NCI-H82 treated with DMSO at 0.1 percent for 48 hours (cell line): ENCODE measurements around the gene NUP43.
"Not testable (repeated sequence)": the region's sequence is repeated elsewhere in the genome, so short reads cannot be mapped to it uniquely, and the experiment has no call there.

Experiments used
- DNase-seq: peaks from one replicate; lab custom pipeline; 2025; ENCODE audit not compliant: unreplicated experiment; lab: John Stamatoyannopoulos, UW

Gene NUP43

GRCh38 chr6:149749594-149750135, 3.3 kb upstream of the NUP43 start, which contains the start of gene PCMT1:
Gene PCMT1, plus strand, starts transcription at chr6:149749741. Its CDS starts 161 bp downstream, at chr6:149749902.
- peak; percentile 58 for DNase-seq

DNA sequence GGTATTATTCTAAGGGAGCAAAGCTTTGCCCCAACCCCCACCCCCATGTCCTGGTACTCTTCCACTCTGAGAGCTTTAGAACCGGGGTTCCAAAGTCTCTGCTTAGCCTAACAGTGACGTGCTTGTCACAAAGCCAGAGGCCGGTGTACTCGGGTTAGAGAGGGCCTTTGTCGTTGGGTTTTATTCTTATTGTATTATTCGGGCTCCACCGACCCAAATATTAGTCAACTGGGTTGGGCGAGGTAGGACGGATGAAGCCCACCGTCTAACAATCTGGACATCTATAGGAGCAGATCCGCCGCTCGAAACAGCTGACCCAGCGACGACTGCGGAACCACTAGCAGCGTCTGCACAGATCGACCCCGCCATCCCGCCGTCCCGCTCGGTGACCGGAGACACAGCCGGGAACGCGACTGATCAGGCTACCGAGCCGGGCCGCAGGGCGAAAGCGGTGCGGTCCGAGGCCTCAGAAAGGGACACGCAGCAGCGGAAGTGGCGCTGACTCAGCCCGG, 2.8 kb upstream of the NUP43 start:
- not testable (repeated sequence) for DNase-seq

DNA sequence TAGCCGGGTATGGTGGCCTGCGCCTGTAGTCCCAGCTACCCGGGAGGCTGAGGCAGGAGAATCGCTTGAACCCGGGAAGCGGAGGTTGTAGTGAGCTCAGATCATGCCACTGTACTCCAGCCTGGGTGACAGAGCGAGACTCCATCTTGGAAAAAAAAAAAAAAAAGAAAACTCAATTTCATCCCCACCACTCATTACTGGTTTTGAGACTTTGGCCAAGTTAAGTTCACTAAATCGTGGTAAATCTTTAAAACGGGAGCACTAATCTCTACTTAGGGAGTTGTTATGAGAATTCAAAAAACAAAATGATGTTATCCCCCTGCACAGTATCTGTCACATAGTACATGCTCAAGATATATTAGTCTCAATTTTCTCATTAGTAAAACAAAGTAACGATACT, 1.1 kb downstream of the NUP43 start:
- DNase-seq: not testable (repeated sequence)

DNA sequence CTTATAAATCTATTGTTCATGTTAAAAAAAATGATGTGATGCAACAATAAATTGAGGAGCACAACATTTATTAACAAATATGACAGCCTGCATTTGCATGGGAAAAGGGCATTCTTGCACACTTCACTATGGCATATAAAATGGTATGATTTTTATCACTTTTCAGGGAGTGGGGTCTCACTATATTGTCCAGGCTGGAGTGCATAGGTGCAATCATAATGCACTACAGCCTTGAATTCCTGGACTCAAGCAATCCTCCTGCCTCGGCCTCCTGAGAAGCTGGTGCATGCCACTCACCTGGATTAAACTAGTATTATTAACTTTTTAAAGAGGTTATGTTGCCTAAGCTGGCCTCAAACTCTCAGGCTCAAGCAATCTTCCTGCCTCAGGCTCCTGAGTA, 11.4 kb downstream of the NUP43 start:
- no peak for DNase-seq

DNA sequence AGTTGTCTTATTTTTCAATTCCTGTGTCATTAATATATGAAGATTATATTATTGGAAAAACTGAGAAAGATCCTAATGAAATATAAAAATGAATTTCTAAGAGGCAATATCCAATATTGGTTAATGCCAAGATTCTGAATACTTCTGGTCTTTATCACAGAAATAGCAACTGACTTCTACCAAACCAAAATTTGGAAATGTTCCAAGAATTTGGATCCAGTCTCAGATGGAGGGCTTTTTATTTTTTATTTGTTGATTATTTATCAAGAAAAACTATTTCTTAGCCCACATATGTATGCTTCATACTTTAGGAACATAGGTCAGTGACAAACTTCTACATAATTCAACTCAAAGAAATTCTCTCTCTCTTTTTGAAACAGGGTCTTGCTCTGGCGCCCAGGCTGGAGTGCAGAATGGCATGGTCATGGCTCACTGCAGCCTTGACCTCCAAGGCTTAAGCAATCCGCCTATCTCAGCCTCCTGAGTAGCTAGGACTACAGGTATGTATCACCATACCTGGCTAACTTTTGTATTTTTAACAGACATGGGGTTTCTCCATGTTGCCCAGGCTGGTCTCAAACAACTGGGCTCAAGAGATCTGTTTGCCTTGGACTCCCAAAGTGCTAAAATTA, 13.1 kb downstream of the NUP43 start:
- DNase-seq: no peak

DNA sequence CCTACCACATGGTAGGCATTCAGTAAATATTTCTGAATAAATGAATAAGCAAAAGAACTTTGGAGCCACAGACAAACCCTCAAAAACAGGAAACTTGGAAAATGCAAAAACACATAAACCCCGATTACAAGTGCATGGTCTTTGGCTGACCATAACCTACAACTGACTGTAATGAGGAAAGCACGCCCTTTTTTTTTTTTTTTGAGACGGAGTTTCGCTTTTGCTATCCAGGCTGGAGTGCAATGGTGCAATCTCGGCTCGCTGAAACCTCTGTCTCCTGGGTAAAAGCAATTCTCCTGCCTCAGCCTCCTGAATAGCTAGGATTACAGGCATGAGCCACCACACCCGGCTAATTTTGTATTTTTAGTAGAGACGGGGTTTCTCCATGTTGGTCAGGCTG, 16.5 kb downstream of the NUP43 start:
- DNase-seq: no peak

DNA sequence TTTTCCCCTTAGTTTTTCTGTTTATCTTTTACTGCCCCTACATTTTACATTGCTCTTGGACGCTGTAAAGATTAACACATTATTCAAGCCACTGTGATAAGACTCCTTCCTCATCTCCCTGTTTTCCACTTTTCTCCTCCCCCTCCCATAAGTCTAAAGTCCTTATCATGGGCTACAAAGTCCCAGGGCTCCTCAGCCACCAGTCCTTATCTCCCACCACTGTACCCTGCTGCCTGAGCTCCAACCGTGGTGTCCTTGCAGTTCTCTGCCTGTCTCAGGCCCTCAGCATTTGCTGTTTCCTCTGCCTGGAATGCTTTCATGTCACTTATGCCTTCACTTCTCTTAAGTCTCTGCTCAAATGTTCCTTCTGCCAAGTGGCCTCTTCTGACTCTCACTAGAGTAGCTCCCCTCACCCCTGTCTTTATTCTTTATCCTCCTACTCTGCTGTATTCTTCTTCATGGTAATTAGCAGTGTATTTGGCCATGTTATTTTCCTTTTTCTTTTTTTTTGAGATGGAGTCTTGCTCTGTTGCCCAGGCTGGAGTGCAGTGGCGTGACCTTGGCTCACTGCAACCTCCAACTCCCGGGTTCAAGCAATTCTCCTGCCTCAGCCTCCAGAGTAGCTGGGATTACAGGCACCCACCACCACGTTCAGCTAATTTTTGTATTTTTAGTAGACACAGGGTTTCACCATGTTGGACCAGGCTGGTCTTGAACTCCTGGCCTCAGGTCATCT, 17.7 kb downstream of the NUP43 start:
- DNase-seq: no peak

GRCh38 chr6:149727793-149728498, 18.4 kb downstream of the NUP43 start:
- DNase-seq: no peak

DNA sequence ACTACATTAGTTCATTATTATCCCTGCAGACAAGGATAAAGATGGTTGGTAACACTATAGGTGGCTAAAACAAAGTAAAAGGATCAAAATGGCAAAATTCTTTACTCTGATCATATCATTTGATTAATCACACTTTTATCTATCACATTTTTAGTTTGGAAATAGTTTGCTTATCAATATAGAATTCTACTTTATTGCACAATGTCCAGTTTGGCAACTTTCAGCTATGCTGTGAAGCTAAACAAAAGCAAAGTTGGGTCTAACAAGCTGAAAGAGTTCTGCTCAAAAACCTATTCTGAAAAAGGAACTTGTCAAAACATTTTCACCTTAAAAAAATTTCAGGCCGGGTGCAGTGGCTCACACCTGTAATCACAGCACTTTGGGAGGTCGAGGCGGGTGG, 20.5 kb downstream of the NUP43 start:
- DNase-seq: no peak

GRCh38 chr6:149723771-149724417, 22.4 kb downstream of the NUP43 start:
- peak; percentile 17 for DNase-seq

GRCh38 chr6:149723262-149723661, 23.1 kb downstream of the NUP43 start:
- no peak for DNase-seq

DNA sequence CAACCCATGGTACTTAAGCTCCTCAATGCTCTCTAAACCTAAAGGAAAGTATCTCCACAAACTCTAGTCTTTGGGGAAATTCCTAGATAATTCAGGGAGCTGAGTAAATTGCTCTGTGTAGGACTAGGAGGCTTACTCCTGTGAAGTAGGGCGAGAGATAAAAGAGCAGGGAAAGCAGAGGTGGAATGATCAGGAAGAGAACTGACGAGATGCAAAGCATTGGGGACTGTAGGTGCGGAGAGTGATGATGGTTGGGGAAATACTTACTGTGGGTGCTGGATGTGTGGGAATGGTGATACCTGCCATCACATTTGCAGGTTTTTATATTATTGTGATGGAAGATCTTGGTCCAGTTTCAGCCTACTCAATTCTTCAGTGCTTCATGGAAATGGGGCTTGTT, 26.8 kb downstream of the NUP43 start:
- no peak for DNase-seq

DNA sequence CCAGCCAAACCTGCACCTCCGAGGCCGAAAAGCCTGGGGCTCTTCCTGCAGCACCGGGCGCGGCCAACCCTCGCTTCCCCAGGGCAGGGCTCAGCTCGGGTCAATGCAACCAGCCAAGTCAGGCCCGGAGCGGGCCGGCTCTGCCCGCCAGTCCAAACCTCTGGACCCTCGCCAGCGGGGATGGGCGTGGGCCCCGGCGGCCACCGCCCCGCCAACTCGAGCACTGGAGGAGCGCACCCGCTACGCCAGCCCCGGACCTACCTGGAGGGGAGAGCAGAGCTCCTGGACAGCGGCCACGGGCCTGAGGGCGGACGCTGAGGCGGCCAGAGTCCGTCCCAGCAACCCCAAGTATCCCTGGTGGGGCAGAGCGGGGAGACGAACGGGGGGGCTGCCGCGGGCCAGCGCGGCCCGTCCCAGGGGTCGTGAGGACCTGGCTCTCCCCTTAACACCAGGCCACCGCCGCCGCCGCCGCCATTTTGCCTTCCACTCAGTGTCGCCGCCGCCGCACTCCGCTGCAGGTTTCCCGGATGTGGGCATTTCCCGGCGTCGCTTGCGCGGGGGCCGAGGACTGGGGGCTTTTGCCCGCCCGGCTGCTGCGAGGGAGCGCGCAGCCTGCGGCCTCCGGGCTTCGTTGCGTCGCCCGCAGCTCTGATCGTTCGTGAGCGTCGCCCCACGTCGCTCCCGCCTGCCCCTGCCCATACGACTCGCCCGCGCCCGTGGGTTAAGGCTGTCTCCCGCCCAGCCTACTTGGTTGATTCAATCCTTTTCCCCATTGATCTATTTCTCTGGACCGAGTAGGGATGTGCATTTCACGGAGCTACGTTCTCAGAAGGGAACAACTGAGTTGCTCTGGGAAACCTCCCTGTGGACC, 28.5 kb downstream of the NUP43 start, which contains the start of gene LATS1:
Gene LATS1 (minus strand): TSS at position 514 of the 871 bp plus-strand sequence. CDS start 15,975 bp downstream, outside the sequence.
- peak; percentile 34 for DNase-seq

GRCh38 chr6:149717255-149717587, 29.1 kb downstream of the NUP43 start:
- DNase-seq: peak; percentile 52

DNA sequence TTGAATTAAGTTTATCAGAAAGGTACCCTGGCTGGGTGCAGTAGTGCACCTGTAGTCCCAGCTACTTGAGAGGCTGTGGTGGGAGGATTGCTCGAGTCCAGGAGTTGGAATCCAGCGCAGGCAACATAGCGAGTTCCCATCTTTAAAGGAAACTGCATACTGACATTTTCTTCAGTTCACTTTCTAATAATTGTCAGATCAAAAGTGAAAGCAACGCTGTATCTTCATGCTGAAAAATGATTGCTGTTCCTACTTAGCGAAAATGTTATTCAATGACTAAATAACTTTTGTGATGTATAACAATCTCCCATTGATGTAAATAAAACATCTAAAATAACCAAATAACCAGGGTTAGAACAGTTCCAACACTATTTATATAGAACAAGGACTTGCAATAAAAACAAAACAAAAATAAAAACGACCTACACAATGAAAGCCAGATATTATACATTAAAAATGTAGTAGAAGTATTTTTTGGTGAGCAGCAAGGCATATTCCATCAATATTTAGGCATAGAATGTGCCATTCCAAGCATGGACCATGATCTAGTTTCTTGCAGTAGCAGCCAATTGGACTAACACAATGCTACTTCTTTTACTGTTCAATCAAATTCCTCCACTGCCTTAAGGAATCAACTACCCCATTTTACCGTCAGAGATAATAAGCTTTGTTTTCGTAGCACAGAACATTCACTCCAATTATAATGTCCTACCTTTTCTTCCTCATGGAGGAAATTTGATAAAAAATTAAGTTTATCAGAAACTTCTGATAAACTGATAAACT, 30.0 kb downstream of the NUP43 start:
- no peak for DNase-seq

DNA sequence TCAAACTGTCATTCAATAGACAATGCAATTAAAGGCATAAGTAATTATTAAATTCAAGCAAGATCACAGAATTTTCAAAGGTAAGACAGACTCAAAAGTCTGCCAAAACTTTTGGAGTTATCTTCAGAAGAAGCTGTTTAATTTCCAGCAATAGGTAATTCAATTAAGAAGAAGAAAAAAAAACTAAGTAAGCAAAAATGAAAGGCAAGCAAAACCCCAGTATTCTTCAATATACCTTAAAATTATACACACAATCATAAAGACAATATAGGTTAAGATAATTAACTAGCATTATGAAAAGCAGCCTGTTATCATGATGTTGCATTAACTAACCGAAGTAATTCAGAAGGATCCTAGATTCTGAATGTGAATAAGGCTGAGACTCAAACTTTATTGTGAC, 31.9 kb downstream of the NUP43 start:
- DNase-seq: no peak

- DNase-seq: no peak
Observed at GRCh38 chr6:149711711-149712110, 34.6 kb downstream of the NUP43 start.

GRCh38 chr6:149701714-149702113, 44.6 kb downstream of the NUP43 start:
- DNase-seq: no peak

GRCh38 chr6:149699150-149699549, 47.2 kb downstream of the NUP43 start:
- no peak for DNase-seq
